ENCODE data around the gene TPRA1. TPM values are rescaled to one million over a fixed set of nuclear protein-coding genes. Genes with fewer than 3 reads are reported as not detected.
"Not testable (repeated sequence)": the region's sequence is repeated elsewhere in the genome, so short reads cannot be mapped to it uniquely, and the experiment has no call there.

Gene TPRA1
- total RNA-seq, 1 donor from 2014 or later: 32.8 TPM

GRCh38 chr3:127616836-127617605 lies 26.5 kb upstream of the TPRA1 start:
- DNase-seq (ENCODE audit: low read depth, low spot score): no peak

GRCh38 chr3:127615631-127616305 lies 25.2 kb upstream of the TPRA1 start:
- no peak for DNase-seq (ENCODE audit: low read depth, low spot score)

GRCh38 chr3:127614928-127615589 lies 24.5 kb upstream of the TPRA1 start:
- DNase-seq (ENCODE audit: low read depth, low spot score): no peak

- DNase-seq (ENCODE audit: low read depth, low spot score): no peak
Measured at GRCh38 chr3:127613406-127613805, 22.9 kb upstream of the TPRA1 start.

- no peak for DNase-seq (ENCODE audit: low read depth, low spot score)
Measured at GRCh38 chr3:127612966-127613365, 22.4 kb upstream of the TPRA1 start.

- no peak for DNase-seq (ENCODE audit: low read depth, low spot score)
Measured at GRCh38 chr3:127611251-127611650, 20.7 kb upstream of the TPRA1 start.

GRCh38 chr3:127610105-127610504 lies 19.6 kb upstream of the TPRA1 start:
- DNase-seq (ENCODE audit: low read depth, low spot score): no peak

GRCh38 chr3:127608362-127608718 lies 17.8 kb upstream of the TPRA1 start:
- DNase-seq (ENCODE audit: low read depth, low spot score): no peak

GRCh38 chr3:127607675-127608361 lies 17.3 kb upstream of the TPRA1 start:
- no peak for DNase-seq (ENCODE audit: low read depth, low spot score)

GRCh38 chr3:127606981-127607595 lies 16.6 kb upstream of the TPRA1 start:
- DNase-seq (ENCODE audit: low read depth, low spot score): no peak

- no peak for DNase-seq (ENCODE audit: low read depth, low spot score)
Measured at GRCh38 chr3:127606086-127606805, 15.7 kb upstream of the TPRA1 start.

GRCh38 chr3:127605547-127605946 lies 15.0 kb upstream of the TPRA1 start:
- not testable (repeated sequence) for DNase-seq (ENCODE audit: low read depth, low spot score)

- DNase-seq (ENCODE audit: low read depth, low spot score): no peak
Measured at GRCh38 chr3:127604546-127605165, 14.1 kb upstream of the TPRA1 start.

GRCh38 chr3:127604035-127604434 lies 13.5 kb upstream of the TPRA1 start:
- DNase-seq (ENCODE audit: low read depth, low spot score): no peak

GRCh38 chr3:127600749-127601456 lies 10.4 kb upstream of the TPRA1 start:
- no peak for DNase-seq (ENCODE audit: low read depth, low spot score)

- DNase-seq (ENCODE audit: low read depth, low spot score): no peak
Measured at GRCh38 chr3:127598841-127599570, 8.5 kb upstream of the TPRA1 start.

GRCh38 chr3:127597020-127597771 lies 6.7 kb upstream of the TPRA1 start:
- DNase-seq (ENCODE audit: low read depth, low spot score): no peak

- no peak for DNase-seq (ENCODE audit: low read depth, low spot score)
Measured at GRCh38 chr3:127595303-127595702, 4.8 kb upstream of the TPRA1 start.
